H1 (cell line): ENCODE data around the gene ITGA5. TPM values are rescaled to one million over a fixed set of nuclear protein-coding genes. Genes with fewer than 3 reads are reported as not detected.

ENCODE experiments used
- CTCF ChIA-PET: fragments of 300-600 bp; sonication (Branson Sonifier 250); formaldehyde crosslinking; loops from one replicate; lab custom pipeline; 2021; ENCODE audit not compliant: partially characterized antibody; lab: Charles Lee
- POLR2A ChIA-PET: fragments of 300-600 bp; sonication (Branson Sonifier 250); formaldehyde crosslinking; loops from one replicate; lab custom pipeline; 2021; ENCODE audit warnings: inconsistent platforms; ENCODE audit not compliant: partially characterized antibody; lab: Charles Lee
- DNase-seq, 2 experiments: peaks; one replicate each; pipeline versions ENCODE4 v3.0.0 to v3.0.0-alpha.2; 2010 to 2022; ENCODE audit warnings: low spot score in 2 of 2, low read depth in 1 of 2, mixed read lengths in 1 of 2
- FAIRE-seq: peaks from 2 replicates; lab custom pipeline; 2011; peaks lifted over from hg19 to GRCh38; lab: Jason Lieb, UNC
- H2AFZ ChIP-seq: 2 replicates; pipeline ENCODE4 v1.8.1; 2012; ENCODE audit warnings: low read length, inconsistent platforms
- H2AK5ac ChIP-seq: 2 replicates; pipeline ENCODE4 v1.6.1; 2013; ENCODE audit warnings: low read depth, low read length
- H2BK120ac ChIP-seq: replicated peaks from 2 replicates; pipeline ENCODE3; 2013; ENCODE audit warnings: low read depth, low read length, inconsistent platforms
- H2BK12ac ChIP-seq: 2 replicates; pipeline ENCODE4 v1.6.1; 2013; ENCODE audit warnings: low read depth, low read length
- H2BK15ac ChIP-seq: 2 replicates; pipeline ENCODE4 v1.6.1; 2013; ENCODE audit warnings: low read length
- H2BK20ac ChIP-seq: 2 replicates; pipeline ENCODE4 v1.6.1; 2013; ENCODE audit warnings: low read length
- H2BK5ac ChIP-seq: 2 replicates; pipeline ENCODE4 v1.6.1; 2013; ENCODE audit warnings: low read depth, low read length
- H3K14ac ChIP-seq: 2 replicates; pipeline ENCODE4 v1.6.1; 2013; ENCODE audit warnings: inconsistent platforms; ENCODE audit not compliant: insufficient read length
- H3K18ac ChIP-seq: 2 replicates; pipeline ENCODE4 v1.6.1; 2013; ENCODE audit warnings: low read length; ENCODE audit errors: extremely low read depth
- H3K23ac ChIP-seq: 2 replicates; pipeline ENCODE4 v1.6.1; 2013; ENCODE audit warnings: inconsistent platforms; ENCODE audit not compliant: insufficient read length
- H3K23me2 ChIP-seq: 2 replicates; pipeline ENCODE4 v1.6.1; 2013; ENCODE audit warnings: low read depth, low read length
- H3K27ac ChIP-seq: 2 replicates; pipeline ENCODE4 v1.6.1; 2011; ENCODE audit warnings: low read depth, low read length, inconsistent platforms
- H3K27me3 ChIP-seq, 4 experiments: replicated peaks in 1 of 4; 1 replicate in 1 of 4; 2 replicates in 3 of 4; pipeline versions ENCODE4 v1.6.1 to v1.8.1; 2011 to 2013; ENCODE audit warnings: low read length in 3 of 4, mild to moderate bottlenecking in 3 of 4, inconsistent platforms in 2 of 4, mixed read lengths in 2 of 4, moderate library complexity in 1 of 4; ENCODE audit not compliant: control insufficient read depth in 3 of 4, insufficient read depth in 3 of 4; ENCODE audit errors: extremely low read depth in 1 of 4
- H3K36me3 ChIP-seq, 4 experiments: 2 replicates each; pipeline versions ENCODE4 v1.6.1 to v1.8.1; 2011 to 2013; ENCODE audit warnings: mild to moderate bottlenecking in 4 of 4, low read length in 3 of 4, moderate library complexity in 2 of 4, control low read depth in 1 of 4, inconsistent platforms in 1 of 4; ENCODE audit not compliant: insufficient read depth in 4 of 4, control insufficient read depth in 2 of 4
- H3K4ac ChIP-seq: replicated peaks from 2 replicates; pipeline ENCODE3; 2013; ENCODE audit warnings: low read length, low read depth, mixed read lengths, inconsistent platforms; ENCODE audit not compliant: insufficient read length
- H3K4me1 ChIP-seq, 4 experiments: replicated peaks in 1 of 4; 1 replicate in 1 of 4; 2 replicates in 3 of 4; pipeline versions ENCODE4 v1.6.1 to v1.8.1; 2011 to 2013; ENCODE audit warnings: low read length in 3 of 4, inconsistent platforms in 2 of 4, mixed read lengths in 1 of 4; ENCODE audit not compliant: insufficient read depth in 4 of 4, control insufficient read depth in 3 of 4
- H3K4me2 ChIP-seq, 2 experiments: 2 replicates each; pipeline versions ENCODE4 v1.6.1 to v1.8.1; 2011 to 2013; ENCODE audit warnings: low read depth in 2 of 2, low read length in 2 of 2, control low read depth in 1 of 2, inconsistent platforms in 1 of 2, mild to moderate bottlenecking in 1 of 2; ENCODE audit not compliant: insufficient read depth in 1 of 2
- H3K4me3 ChIP-seq, 4 experiments: fragments of 200-600, 300-600 bp in 1 of 4; sonication (generic), shearing (Covaris generic), sonication (Bioruptor Twin) in 1 of 4; 2 replicates each; pipeline versions ENCODE4 v1.5.1 to v1.8.1; 2011 to 2016; ENCODE audit warnings: low read length in 4 of 4, low read depth in 3 of 4, control low read depth in 2 of 4, inconsistent platforms in 2 of 4, mild to moderate bottlenecking in 2 of 4, mixed read lengths in 1 of 4, moderate library complexity in 1 of 4; ENCODE audit not compliant: insufficient read depth in 2 of 4; ENCODE audit errors: extremely low read depth in 1 of 4
- H3K56ac ChIP-seq: replicated peaks from 2 replicates; pipeline ENCODE3; 2013; ENCODE audit warnings: low read depth, mild to moderate bottlenecking, mixed read lengths, low read length, inconsistent platforms; ENCODE audit not compliant: insufficient read length
- H3K79me1 ChIP-seq: 2 replicates; pipeline ENCODE4 v1.6.1; 2013; ENCODE audit warnings: low read depth, low read length, control low read depth
- H3K79me2 ChIP-seq, 2 experiments: 2 replicates each; pipeline versions ENCODE4 v1.6.1 to v1.8.1; 2012 to 2013; ENCODE audit warnings: low read length in 2 of 2, mild to moderate bottlenecking in 2 of 2, inconsistent platforms in 1 of 2; ENCODE audit not compliant: insufficient read depth in 2 of 2, control insufficient read depth in 1 of 2
- H3K9ac ChIP-seq, 4 experiments: replicated peaks in 1 of 4; 1 replicate in 1 of 4; 2 replicates in 3 of 4; pipeline versions ENCODE4 v1.6.1 to v1.8.1; 2011 to 2013; ENCODE audit warnings: low read depth in 3 of 4, low read length in 3 of 4, control low read depth in 2 of 4, mild to moderate bottlenecking in 2 of 4, moderate library complexity in 2 of 4, inconsistent platforms in 1 of 4; ENCODE audit errors: extremely low read depth in 1 of 4
- H3K9me3 ChIP-seq, 2 experiments: 2 replicates each; pipeline versions ENCODE4 v1.6.1 to v1.8.1; 2012 to 2013; ENCODE audit warnings: mild to moderate bottlenecking in 2 of 2, moderate library complexity in 2 of 2, control low read depth in 1 of 2, inconsistent platforms in 1 of 2, low read depth in 1 of 2, low read length in 1 of 2, mixed read lengths in 1 of 2; ENCODE audit not compliant: insufficient read depth in 2 of 2
- H4K20me1 ChIP-seq, 2 experiments: replicated peaks in 1 of 2; 2 replicates each; pipeline versions ENCODE3 to v1.8.1; 2011 to 2013; ENCODE audit warnings: inconsistent platforms in 2 of 2, low read length in 2 of 2, mild to moderate bottlenecking in 1 of 2; ENCODE audit not compliant: insufficient read depth in 2 of 2, control insufficient read depth in 1 of 2
- H4K5ac ChIP-seq: 2 replicates; pipeline ENCODE4 v1.6.1; 2013; ENCODE audit warnings: low read length, low read depth, mixed read lengths, inconsistent platforms; ENCODE audit not compliant: insufficient read length
- H4K8ac ChIP-seq: 2 replicates; pipeline ENCODE4 v1.8.0; 2013; ENCODE audit warnings: mild to moderate bottlenecking, moderate library complexity, low read length, inconsistent platforms; ENCODE audit not compliant: insufficient read depth; ENCODE audit errors: extremely low read depth
- H4K91ac ChIP-seq: replicated peaks from 2 replicates; pipeline ENCODE3; 2013; ENCODE audit warnings: low read length, mixed read lengths, inconsistent platforms; ENCODE audit not compliant: insufficient read length
- SP4 ChIP-seq: IDR thresholded peaks from 2 replicates; pipeline ENCODE4 v1.6.1; 2012; ENCODE audit warnings: low read length, inconsistent platforms
- WGBS, 2 experiments: shearing (Covaris generic) in 1 of 2; methylation state at CpG; one replicate each; pipeline versions ENCODE4 v1.1.6 to v1.1.7; 2013 to 2015; ENCODE audit warnings: low lambda C conversion rate in 2 of 2, mixed read lengths in 2 of 2, inconsistent platforms in 1 of 2, low coverage in 1 of 2, missing lambda C conversion rate in 1 of 2; ENCODE audit not compliant: insufficient replicate concordance in 2 of 2, insufficient coverage in 1 of 2, insufficient read length in 1 of 2; ENCODE audit errors: extremely low coverage in 1 of 2, missing lambda C conversion rate in 1 of 2; 5-methylcytosine and 5-hydroxymethylcytosine counted together
- polyA plus RNA-seq, 7 experiments: library from polyadenylated mRNA; depleted of rRNA in 3 of 7; stranded (reverse) in 5 of 7; unstranded in 2 of 7; fragments of >200 nt in 5 of 7; fragments of 200-250 nt in 2 of 7; gene quantifications; 1 replicate in 5 of 7; 2 replicates in 1 of 7; 4 replicates in 1 of 7; pipeline versions ENCODE4 v1.2.1 to v1.2.3, GENCODE V29; 2011 to 2013; ENCODE audit warnings: missing spikeins in 2 of 7, mixed read lengths in 2 of 7
- total RNA-seq: library from RNA; stranded (reverse); fragmentation: NEBNext Ultra II Directional; extraction: Animal tissue kit (Norgen Biotek cat#: 25700); gene quantifications from 2 replicates; pipeline ENCODE4 v1.2.1, GENCODE V29; 2021

The ITGA5 gene
- total and polyA plus RNA-seq, 2 of the 8 experiments (the other 6 are each of a cell fraction or from before 2014, with no cell fraction given), result 11.6 to 19.4 TPM

GRCh38 chr12:54459355-54459754 lies 40.3 kb upstream of the ITGA5 start:
- no peaks in the 10 kb centered on the region for H3K4me1 ChIP-seq
- no peaks in the 10 kb centered on the region for H3K79me2 ChIP-seq
- CTCF ChIA-PET, result interaction anchor here (0.7 to 1.0 kb wide), 2 partner anchors 55 to 1559 kb away, joined by 3 to 6 read pairs; no protein-coding TSS in a partner anchor
- H4K20me1 ChIP-seq, result no peaks in the 10 kb centered on the region
- H3K14ac ChIP-seq, result no peak overlapping the region
- H2BK15ac ChIP-seq, result no peak overlapping the region
- H3K18ac ChIP-seq, result no peak overlapping the region
- H2BK120ac ChIP-seq, result no peak overlapping the region
- no peak overlapping the region for H4K91ac ChIP-seq
- no peaks in the 10 kb centered on the region for H3K23me2 ChIP-seq
- peaks cover 13 to 50% (median 31%) of the 10 kb centered on the region in 4 experiments for H3K27me3 ChIP-seq
- H2BK5ac ChIP-seq, result no peak overlapping the region
- H3K79me1 ChIP-seq, result no peaks in the 10 kb centered on the region
- H2BK20ac ChIP-seq, result no peak overlapping the region
- TF ChIP-seq SP4, result no peak
- H2AK5ac ChIP-seq, result no peak overlapping the region
- no peaks in the 10 kb centered on the region for H3K36me3 ChIP-seq
- H3K9ac ChIP-seq, result no peak overlapping the region
- WGBS, 2 experiments, result 71% methylated on average over 2 of the region's 3 CpGs; no CpG with 5 or more reads in 1 of the 2 experiments
- FAIRE-seq, result no peak
- H3K4ac ChIP-seq, result no peak overlapping the region
- no peaks in the 10 kb centered on the region for H3K9me3 ChIP-seq
- no peak overlapping the region for H2AFZ ChIP-seq
- no peak for DNase-seq
- no peak overlapping the region for H4K5ac ChIP-seq
- no peak overlapping the region for H3K56ac ChIP-seq
- no peak overlapping the region for H3K23ac ChIP-seq
- no peak overlapping the region for H3K4me2 ChIP-seq
- H3K4me3 ChIP-seq, result no peak overlapping the region
- POLR2A ChIA-PET, result no interaction called here
- no peak overlapping the region for H4K8ac ChIP-seq
- no peak overlapping the region for H2BK12ac ChIP-seq
- H3K27ac ChIP-seq, result no peak overlapping the region
